HepG2 (cell line): ENCODE results near the gene PRKCD. TPM values are rescaled to one million over a fixed set of nuclear protein-coding genes. Genes with fewer than 3 reads are reported as not detected.

Source experiments
- GATAD2A ChIP-seq: IDR thresholded peaks from 2 replicates; pipeline ENCODE4 v1.6.1; 2016
- GFI1 ChIP-seq: sonication (generic); formaldehyde crosslinking; IDR thresholded peaks from 2 replicates; pipeline ENCODE4 v1.5.0; 2020; ENCODE audit warnings: missing genetic modification reagents, mild to moderate bottlenecking, borderline replicate concordance
- MED1 ChIP-seq: sonication (generic); formaldehyde crosslinking; IDR thresholded peaks from 2 replicates; pipeline ENCODE4 v1.4.0; 2020; ENCODE audit warnings: missing genetic modification reagents
- MIER3 ChIP-seq: IDR thresholded peaks from 2 replicates; pipeline ENCODE4 v1.6.1; 2016; ENCODE audit warnings: missing compliant biosample characterization, borderline replicate concordance
- POGK ChIP-seq: sonication (generic); formaldehyde crosslinking; conservative IDR thresholded peaks from 2 replicates; pipeline ENCODE4 v1.8.0; 2022; ENCODE audit warnings: mild to moderate bottlenecking, moderate library complexity, missing genetic modification reagents
- SAP130 ChIP-seq: IDR thresholded peaks from 2 replicates; pipeline ENCODE4 v1.6.1; 2016; ENCODE audit warnings: low read depth
- SOX6 ChIP-seq, 2 experiments: fragments of 450-650 bp in 1 of 2; sonication (generic) in 1 of 2; formaldehyde crosslinking in 1 of 2; IDR thresholded peaks; 2 replicates each; pipeline versions ENCODE4 v1.4.0 to v1.6.1; 2017 to 2020; ENCODE audit warnings: antibody characterized with exemption in 1 of 2, mild to moderate bottlenecking in 1 of 2, missing genetic modification reagents in 1 of 2
- SP5 ChIP-seq: IDR thresholded peaks from 2 replicates; pipeline ENCODE4 v1.6.1; 2016; ENCODE audit warnings: low read depth, borderline replicate concordance
- TBX2 ChIP-seq: sonication (generic); formaldehyde crosslinking; IDR thresholded peaks from 2 replicates; pipeline ENCODE4 v1.5.0; 2020; ENCODE audit warnings: missing genetic modification reagents, mild to moderate bottlenecking, borderline replicate concordance
- TEAD3 ChIP-seq: optimal IDR thresholded peaks from 2 replicates; pipeline ENCODE3; 2016; ENCODE audit warnings: borderline replicate concordance
- ZMYM2 ChIP-seq: sonication (generic); formaldehyde crosslinking; IDR thresholded peaks from 2 replicates; pipeline ENCODE4 v1.8.0; 2022; ENCODE audit warnings: mild to moderate bottlenecking, missing genetic modification reagents
- ZNF207 ChIP-seq: fragments of 450-650 bp; IDR thresholded peaks from 2 replicates; pipeline ENCODE4 v1.6.1; 2016; ENCODE audit warnings: antibody characterized with exemption, borderline replicate concordance
- ZNF335 ChIP-seq: sonication (generic); formaldehyde crosslinking; IDR thresholded peaks from 2 replicates; pipeline ENCODE4 v1.4.0; 2020; ENCODE audit warnings: missing genetic modification reagents
- ZNF432 ChIP-seq: sonication (generic); formaldehyde crosslinking; IDR thresholded peaks from 2 replicates; pipeline ENCODE4 v1.5.0; 2020; ENCODE audit warnings: missing genetic modification reagents, mild to moderate bottlenecking, borderline replicate concordance
- polyA plus RNA-seq, 8 experiments: library from polyadenylated mRNA; depleted of rRNA in 3 of 8; stranded (reverse) in 7 of 8; unstranded in 1 of 8; fragments of >200 nt; fragmentation: Illumina TruSeq in 4 of 8; extraction: Trizol in 4 of 8; gene quantifications; 2 replicates each; pipeline versions ENCODE4 v1.2.1 to v1.2.3, GENCODE V29; 2011 to 2016; ENCODE audit warnings: low read depth in 4 of 8, missing spikeins in 1 of 8, mixed read lengths in 1 of 8; ENCODE audit not compliant: insufficient read depth in 1 of 8
- total RNA-seq, 5 experiments: library from RNA; depleted of rRNA; stranded (reverse); fragments of >200 nt; fragmentation: Illumina TruSeq; extraction: Trizol; gene quantifications; 2 replicates each; pipeline ENCODE4 v1.2.3, GENCODE V29; 2016; ENCODE audit warnings: low read depth in 1 of 5
- TF ChIP-seq, protein P1 (sequence below): sonication (generic); formaldehyde crosslinking; IDR thresholded peaks from 2 replicates; pipeline ENCODE4 v1.5.1; 2020; ENCODE audit warnings: mild to moderate bottlenecking, missing genetic modification reagents, borderline replicate concordance
- TF ChIP-seq, protein P2 (sequence below): sonication (generic); formaldehyde crosslinking; IDR thresholded peaks from 2 replicates; pipeline ENCODE4 v1.4.0; 2020; ENCODE audit warnings: missing genetic modification reagents

PRKCD gene
- total and polyA plus RNA-seq, 2 of the 13 experiments (the other 11 are each of a cell fraction or from before 2014, with no cell fraction given): 1.6 to 40.7 TPM

DNA sequence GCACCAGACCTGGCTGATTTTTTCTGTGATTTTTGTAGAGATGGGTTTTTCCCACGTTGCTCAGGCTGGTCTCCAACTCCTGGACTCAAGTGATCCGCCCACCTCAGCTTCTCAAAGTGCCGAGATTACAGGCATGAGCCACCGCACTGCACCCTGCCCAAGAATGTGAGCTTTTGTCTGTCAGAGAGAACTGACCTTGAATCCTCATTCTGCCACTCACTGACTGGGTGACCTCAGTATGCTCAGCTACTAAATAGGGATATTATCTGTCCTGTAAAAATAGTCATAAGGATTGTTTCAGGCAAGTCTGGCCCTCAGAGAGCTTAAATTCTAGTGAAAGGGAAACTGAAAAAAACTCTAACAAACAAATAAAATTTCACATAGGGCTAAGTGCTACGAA is 28.7 kb upstream of the PRKCD start (continued):
- TF ChIP-seq, protein P1, sequence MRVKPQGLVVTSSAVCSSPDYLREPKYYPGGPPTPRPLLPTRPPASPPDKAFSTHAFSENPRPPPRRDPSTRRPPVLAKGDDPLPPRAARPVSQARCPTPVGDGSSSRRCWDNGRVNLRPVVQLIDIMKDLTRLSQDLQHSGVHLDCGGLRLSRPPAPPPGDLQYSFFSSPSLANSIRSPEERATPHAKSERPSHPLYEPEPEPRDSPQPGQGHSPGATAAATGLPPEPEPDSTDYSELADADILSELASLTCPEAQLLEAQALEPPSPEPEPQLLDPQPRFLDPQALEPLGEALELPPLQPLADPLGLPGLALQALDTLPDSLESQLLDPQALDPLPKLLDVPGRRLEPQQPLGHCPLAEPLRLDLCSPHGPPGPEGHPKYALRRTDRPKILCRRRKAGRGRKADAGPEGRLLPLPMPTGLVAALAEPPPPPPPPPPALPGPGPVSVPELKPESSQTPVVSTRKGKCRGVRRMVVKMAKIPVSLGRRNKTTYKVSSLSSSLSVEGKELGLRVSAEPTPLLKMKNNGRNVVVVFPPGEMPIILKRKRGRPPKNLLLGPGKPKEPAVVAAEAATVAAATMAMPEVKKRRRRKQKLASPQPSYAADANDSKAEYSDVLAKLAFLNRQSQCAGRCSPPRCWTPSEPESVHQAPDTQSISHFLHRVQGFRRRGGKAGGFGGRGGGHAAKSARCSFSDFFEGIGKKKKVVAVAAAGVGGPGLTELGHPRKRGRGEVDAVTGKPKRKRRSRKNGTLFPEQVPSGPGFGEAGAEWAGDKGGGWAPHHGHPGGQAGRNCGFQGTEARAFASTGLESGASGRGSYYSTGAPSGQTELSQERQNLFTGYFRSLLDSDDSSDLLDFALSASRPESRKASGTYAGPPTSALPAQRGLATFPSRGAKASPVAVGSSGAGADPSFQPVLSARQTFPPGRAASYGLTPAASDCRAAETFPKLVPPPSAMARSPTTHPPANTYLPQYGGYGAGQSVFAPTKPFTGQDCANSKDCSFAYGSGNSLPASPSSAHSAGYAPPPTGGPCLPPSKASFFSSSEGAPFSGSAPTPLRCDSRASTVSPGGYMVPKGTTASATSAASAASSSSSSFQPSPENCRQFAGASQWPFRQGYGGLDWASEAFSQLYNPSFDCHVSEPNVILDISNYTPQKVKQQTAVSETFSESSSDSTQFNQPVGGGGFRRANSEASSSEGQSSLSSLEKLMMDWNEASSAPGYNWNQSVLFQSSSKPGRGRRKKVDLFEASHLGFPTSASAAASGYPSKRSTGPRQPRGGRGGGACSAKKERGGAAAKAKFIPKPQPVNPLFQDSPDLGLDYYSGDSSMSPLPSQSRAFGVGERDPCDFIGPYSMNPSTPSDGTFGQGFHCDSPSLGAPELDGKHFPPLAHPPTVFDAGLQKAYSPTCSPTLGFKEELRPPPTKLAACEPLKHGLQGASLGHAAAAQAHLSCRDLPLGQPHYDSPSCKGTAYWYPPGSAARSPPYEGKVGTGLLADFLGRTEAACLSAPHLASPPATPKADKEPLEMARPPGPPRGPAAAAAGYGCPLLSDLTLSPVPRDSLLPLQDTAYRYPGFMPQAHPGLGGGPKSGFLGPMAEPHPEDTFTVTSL (CRISPR knock-in tag): peak; percentile 40; the same call in 1 of the 2 replicates
- TF ChIP-seq MED1 (CRISPR knock-in tag) (peak; percentile 4; the same call in 1 of the 2 replicates), ZMYM2 (CRISPR knock-in tag) (peak; percentile 95), ZNF432 (CRISPR knock-in tag) (no peak), SOX6 (IDR thresholded peaks at IDR 0.05) (no peak), SOX6 (CRISPR knock-in tag; IDR thresholded peaks at IDR 0.05) (peak; percentile 66), ZNF207 (no peak), POGK (peak; percentile 98), SAP130 (CRISPR knock-in tag) (peak; percentile 61), GATAD2A (CRISPR knock-in tag) (peak; percentile 41; the same call in 1 of the 2 replicates), SP5 (CRISPR knock-in tag) (peak; percentile 67; the same call in 1 of the 2 replicates), TBX2 (CRISPR knock-in tag) (0 out of 2 replicates have a peak, but pooled peaks have one; percentile 37), GFI1 (peak; percentile 26; the same call in 1 of the 2 replicates), ZNF335 (CRISPR knock-in tag) (0 out of 2 replicates have a peak, but pooled peaks have one; percentile 38), TEAD3 (peak; percentile 84), MIER3 (0 out of 2 replicates have a peak, but pooled peaks have one; percentile 15)
- TF ChIP-seq, protein P2, sequence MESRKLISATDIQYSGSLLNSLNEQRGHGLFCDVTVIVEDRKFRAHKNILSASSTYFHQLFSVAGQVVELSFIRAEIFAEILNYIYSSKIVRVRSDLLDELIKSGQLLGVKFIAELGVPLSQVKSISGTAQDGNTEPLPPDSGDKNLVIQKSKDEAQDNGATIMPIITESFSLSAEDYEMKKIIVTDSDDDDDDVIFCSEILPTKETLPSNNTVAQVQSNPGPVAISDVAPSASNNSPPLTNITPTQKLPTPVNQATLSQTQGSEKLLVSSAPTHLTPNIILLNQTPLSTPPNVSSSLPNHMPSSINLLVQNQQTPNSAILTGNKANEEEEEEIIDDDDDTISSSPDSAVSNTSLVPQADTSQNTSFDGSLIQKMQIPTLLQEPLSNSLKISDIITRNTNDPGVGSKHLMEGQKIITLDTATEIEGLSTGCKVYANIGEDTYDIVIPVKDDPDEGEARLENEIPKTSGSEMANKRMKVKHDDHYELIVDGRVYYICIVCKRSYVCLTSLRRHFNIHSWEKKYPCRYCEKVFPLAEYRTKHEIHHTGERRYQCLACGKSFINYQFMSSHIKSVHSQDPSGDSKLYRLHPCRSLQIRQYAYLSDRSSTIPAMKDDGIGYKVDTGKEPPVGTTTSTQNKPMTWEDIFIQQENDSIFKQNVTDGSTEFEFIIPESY (CRISPR knock-in tag): no peak
- TF ChIP-seq, all 625 proteins: peak for 43
